ENCODE data around the gene FHIT.

GRCh38 chr3:60392501-60392900 lies 858.8 kb downstream of the FHIT start:
- TF ChIP-seq EZH2phosphoT487 (IDR thresholded peaks at IDR 0.05; ENCODE audit: low read depth, severe bottlenecking, unreplicated experiment) (no peak), CTCF (IDR thresholded peaks at IDR 0.05; ENCODE audit: poor library complexity) (no peak), EZH2 (IDR thresholded peaks at IDR 0.05; ENCODE audit: borderline replicate concordance) (no peak)

Data from hepatocyte (in vitro differentiated cells).